Esophagus muscularis mucosa (tissue), 4 donors: ENCODE results near the gene BHMT2.

Source experiments
- EP300 ChIP-seq: sonication (generic); formaldehyde crosslinking; IDR thresholded peaks from one replicate; pipeline ENCODE4 v1.6.1; 2017; ENCODE audit warnings: antibody characterized with exemption
- POLR2A ChIP-seq: fragments of 450-650 bp; IDR thresholded peaks from one replicate; pipeline ENCODE4 v1.6.1; 2017; ENCODE audit warnings: antibody characterized with exemption, moderate library complexity, mild to moderate bottlenecking, low read depth
- POLR2AphosphoS5 ChIP-seq, 2 donors: sonication (generic); formaldehyde crosslinking; IDR thresholded peaks; one replicate each; pipeline ENCODE4 v1.6.1; 2017; ENCODE audit warnings: antibody characterized with exemption in 2 of 2
- TF ChIP-seq, protein P1 (sequence below), 3 experiments: fragments of 200-600 bp in 2 of 3; fragments of 450-650 bp in 1 of 3; sonication (generic) in 2 of 3; IDR thresholded peaks; one replicate each; pipeline ENCODE4 v1.5.1; 2017 to 2019; ENCODE audit warnings: antibody characterized with exemption in 3 of 3, mild to moderate bottlenecking in 2 of 3, moderate library complexity in 1 of 3

DNA sequence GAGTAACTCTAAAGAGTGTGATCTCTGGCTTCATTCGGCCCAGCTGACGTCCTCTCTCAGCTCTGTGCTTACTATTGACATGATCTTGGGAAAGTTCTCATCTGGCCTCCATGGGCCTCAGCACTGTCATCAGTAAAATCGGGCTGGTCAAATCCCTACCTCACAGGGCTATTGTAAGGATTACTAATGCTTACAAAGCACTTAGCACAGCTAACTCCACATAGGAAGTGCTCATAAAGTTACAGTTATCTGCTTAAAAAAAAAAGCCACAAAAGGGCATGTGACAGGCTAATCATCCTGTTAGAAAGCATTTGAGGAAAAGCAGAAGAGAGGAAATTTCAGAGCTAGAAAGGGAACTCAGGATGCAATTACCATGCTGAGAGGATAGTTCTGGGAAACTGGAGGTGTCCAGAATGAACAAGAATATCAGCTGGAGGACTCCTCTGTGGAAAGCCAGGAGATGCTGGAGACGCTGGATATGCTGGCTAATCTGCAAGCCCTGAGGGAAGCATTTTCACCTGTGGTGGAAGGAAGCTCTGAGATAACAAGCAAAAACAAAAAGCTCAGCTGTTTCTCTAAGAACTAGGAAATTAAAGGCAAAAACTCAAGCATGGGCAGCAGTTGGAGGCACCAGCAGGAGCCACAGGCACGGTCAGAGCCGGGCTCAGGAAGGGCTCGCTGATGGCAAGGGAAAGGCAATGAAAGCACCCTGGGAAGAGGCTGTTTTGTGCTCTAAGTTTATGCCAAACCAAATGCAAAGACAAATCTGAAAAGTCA, 37.6 kb downstream of the BHMT2 start:
- no peak for TF ChIP-seq POLR2A
- TF ChIP-seq, protein P1, sequence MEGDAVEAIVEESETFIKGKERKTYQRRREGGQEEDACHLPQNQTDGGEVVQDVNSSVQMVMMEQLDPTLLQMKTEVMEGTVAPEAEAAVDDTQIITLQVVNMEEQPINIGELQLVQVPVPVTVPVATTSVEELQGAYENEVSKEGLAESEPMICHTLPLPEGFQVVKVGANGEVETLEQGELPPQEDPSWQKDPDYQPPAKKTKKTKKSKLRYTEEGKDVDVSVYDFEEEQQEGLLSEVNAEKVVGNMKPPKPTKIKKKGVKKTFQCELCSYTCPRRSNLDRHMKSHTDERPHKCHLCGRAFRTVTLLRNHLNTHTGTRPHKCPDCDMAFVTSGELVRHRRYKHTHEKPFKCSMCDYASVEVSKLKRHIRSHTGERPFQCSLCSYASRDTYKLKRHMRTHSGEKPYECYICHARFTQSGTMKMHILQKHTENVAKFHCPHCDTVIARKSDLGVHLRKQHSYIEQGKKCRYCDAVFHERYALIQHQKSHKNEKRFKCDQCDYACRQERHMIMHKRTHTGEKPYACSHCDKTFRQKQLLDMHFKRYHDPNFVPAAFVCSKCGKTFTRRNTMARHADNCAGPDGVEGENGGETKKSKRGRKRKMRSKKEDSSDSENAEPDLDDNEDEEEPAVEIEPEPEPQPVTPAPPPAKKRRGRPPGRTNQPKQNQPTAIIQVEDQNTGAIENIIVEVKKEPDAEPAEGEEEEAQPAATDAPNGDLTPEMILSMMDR (IDR thresholded peaks at IDR 0.05) = no peak
- no peak for TF ChIP-seq POLR2AphosphoS5 (IDR thresholded peaks at IDR 0.05)
- TF ChIP-seq EP300 = no peak
